ENCODE results near the gene HMX1. TPM values are rescaled to one million over a fixed set of nuclear protein-coding genes. Genes with fewer than 3 reads are reported as not detected.

Gene HMX1
- total RNA-seq, 4 donors from 2014 or later = not detected

DNA sequence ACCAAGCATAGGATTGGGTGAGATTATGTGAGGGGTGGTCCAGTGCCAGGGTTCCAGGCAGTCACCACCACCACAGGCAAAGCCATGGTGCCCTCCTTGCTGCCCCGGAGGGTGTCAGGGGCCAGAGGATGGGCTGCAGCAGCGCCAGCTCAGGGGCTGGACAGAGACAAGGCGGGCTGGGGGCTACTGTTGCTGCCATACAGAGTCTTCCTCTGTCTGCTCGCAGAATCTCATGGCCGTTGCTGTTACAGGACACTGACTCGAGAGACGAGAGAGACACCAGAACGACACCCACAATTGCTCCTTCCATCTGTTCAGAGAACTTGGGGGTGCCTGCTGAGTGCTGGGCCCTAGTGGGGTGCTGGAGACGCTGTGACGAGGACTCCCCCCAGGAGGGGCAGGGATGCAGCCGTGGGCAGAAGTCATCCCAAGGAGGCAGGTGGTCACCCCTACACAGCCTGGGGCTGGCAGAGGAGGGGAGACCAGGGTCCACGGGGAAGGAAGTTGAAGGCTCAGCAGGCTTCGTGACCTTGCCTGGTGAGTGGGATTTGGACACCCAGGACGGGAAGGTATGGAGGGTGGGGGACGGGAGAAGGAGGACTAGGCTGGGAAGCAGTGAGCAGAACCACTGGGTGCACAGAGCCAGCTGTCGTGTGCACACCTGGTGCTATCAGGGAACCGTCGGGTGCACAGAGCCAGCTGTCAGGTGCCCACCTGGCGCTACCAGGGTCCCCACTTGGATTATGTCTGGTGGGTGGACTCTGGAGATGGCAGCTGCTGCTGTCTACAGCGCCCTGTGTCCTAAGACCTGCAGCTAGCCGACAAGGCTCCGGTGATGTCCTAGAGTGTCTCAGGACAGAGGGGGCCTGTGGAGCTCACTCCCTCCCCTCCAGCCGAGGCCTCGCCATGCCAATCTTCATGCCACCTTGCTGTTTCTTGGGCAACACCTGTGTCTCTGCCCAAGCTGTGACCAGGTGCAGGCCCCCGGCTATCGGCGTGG, 43.9 kb upstream of the HMX1 start:
- peaks cover 84% of the 10 kb centered on the region for H3K27me3 ChIP-seq

DNA sequence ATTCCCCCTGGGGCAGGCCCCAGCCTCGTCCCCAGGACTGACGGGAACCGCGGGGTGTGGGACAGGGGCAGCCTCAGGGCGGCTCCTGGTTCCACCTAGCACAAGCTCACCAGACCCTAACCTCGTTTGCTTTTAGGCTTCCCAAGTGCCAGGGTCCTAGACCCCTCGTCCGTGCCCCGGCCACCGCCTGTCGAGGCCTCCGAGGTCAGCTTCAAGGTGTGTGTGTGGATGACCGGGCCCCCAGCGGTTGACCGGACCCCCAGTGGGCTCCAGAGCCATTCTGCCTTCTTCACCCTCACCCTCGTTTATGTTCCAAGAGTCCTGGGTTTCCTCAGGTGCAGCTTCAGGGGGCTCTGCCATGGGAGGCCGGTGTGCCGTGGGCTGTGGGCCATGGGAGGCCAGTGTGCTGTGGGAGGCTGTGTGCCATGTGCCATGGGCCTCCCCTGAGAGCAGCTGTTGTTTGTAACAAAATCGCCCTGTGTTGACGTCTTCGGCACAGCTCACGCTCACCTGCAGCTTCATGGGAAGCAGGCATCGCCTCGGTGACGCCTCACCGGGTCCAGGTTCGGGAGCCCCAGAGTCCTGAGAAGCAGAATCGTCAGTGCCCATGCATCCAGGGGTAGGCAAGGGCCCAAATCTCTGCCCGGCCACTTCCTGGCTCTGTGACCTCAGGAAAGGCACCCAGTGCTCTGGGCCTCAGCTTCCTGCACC, 43.0 kb upstream of the HMX1 start:
- H3K27ac ChIP-seq = no peak overlapping the region
- H3K9me3 ChIP-seq = no peaks in the 10 kb centered on the region
- no peak for ATAC-seq
- WGBS, 2 donors (ENCODE audit: low coverage in 1 of 2) = 77% methylated on average over 5 of the region's 29 CpGs; no CpG with 5 or more reads in 1 of the 2 donors
- H3K4me3 ChIP-seq = no peak overlapping the region
- H3K36me3 ChIP-seq = no peaks in the 10 kb centered on the region
- TF ChIP-seq EP300 (IDR thresholded peaks at IDR 0.05) = no peak
- TF ChIP-seq POLR2A (IDR thresholded peaks at IDR 0.05) = no peak
- no peak for TF ChIP-seq CTCF (IDR thresholded peaks at IDR 0.05)
- TF ChIP-seq POLR2AphosphoS5 (IDR thresholded peaks at IDR 0.05) = no peak
- peaks cover 0 to under 1% (median 0%) of the 10 kb centered on the region in 3 donors for H3K4me1 ChIP-seq
- H3K27me3 ChIP-seq = peaks cover 81% of the 10 kb centered on the region

More for the DNA sequence above, 43.9 kb upstream of the HMX1 start:
- WGBS, 2 donors (ENCODE audit: low coverage in 1 of 2) = 71 to 73% methylated on average over 4 to 9 of the region's 27 CpGs
- no peak for ATAC-seq
- TF ChIP-seq EP300 (IDR thresholded peaks at IDR 0.05) = no peak
- TF ChIP-seq CTCF (IDR thresholded peaks at IDR 0.05) = no peak
- no peak for TF ChIP-seq POLR2AphosphoS5 (IDR thresholded peaks at IDR 0.05)
- no peak for TF ChIP-seq POLR2A (IDR thresholded peaks at IDR 0.05)
- H3K9me3 ChIP-seq = no peaks in the 10 kb centered on the region
- no peak overlapping the region for H3K27ac ChIP-seq
- H3K36me3 ChIP-seq = no peaks in the 10 kb centered on the region
- H3K4me1 ChIP-seq = no peaks in the 10 kb centered on the region
- H3K4me3 ChIP-seq = no peak overlapping the region

DNA sequence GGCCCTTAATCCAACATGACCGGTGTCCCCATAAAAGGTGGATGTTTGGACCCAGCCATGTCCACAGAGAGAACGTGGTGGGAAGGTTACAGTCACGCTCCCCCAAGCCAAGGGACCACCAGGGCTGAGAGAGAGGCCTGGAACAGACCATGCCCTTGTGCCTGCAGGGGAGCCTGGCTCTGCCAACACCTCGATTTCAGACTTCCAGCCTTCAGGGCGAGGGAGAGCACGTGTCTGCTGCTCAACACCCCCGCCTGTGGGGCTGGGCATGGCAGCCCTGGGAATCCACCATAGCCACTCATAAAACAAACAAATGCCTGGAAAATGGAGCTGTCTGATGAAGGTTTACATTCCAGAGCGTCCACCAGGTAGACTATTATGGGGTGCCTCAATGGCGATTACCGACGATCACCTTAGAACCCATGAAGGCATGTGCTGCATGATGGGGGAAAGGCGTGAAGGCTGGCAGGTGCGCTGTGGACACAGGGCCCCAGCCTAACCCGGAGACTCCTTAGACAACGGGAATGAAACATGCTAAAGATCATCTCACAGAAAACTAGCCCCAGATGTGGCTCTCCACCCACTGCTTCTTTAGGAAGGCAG, 42.3 kb upstream of the HMX1 start:
- Histone ChIP-seq H3K4me3 (no peak overlapping the region), H3K9me3 (no peaks in the 10 kb centered on the region), H3K36me3 (no peaks in the 10 kb centered on the region), H3K27ac (no peak overlapping the region), H3K27me3 (peaks cover 76% of the 10 kb centered on the region), H3K4me1 (peaks cover 0 to 5% (median 0%) of the 10 kb centered on the region in 3 donors)
- no peak for TF ChIP-seq EP300 (IDR thresholded peaks at IDR 0.05)
- no peak for TF ChIP-seq CTCF (IDR thresholded peaks at IDR 0.05)
- no peak for TF ChIP-seq POLR2AphosphoS5 (IDR thresholded peaks at IDR 0.05)
- no peak for TF ChIP-seq POLR2A (IDR thresholded peaks at IDR 0.05)
- WGBS, 2 donors (ENCODE audit: low coverage in 1 of 2) = 60 to 100% methylated on average over 1 to 2 of the region's 15 CpGs
- ATAC-seq = no peak

DNA sequence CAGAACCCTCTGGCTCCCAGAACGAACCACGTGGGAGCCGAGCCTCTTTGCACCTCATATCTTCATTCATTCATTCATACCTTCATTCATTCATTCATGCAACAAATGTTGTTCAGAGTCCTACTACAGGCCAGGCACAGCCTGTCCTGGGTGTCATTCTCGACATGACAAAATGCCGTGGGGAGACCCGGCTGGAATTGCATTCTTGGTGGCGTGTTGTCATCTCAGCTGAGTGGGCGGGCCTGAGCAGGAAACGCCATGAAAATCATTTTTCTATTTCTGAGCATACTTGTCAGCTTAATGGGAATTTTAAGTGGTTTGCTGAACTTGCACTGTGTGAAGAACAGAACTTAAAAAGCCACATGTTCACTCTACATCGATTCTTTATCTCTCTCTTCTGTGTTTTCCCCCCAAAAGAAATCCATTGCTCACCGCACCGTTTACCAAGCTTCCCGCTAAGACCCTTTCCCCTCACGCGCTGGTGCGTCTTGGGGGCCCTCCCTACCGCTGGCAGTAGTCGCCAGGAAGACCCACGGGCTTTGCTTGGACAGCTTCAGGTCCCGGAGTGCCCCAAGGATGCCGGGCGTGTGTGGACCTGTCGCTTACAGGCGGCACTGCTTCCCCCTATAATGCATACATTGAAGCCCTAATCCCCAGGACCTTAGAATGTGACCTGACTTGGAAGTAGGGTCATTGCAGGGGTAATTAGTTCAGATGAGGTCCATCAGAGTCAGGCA, 41.6 kb upstream of the HMX1 start:
- WGBS, 2 donors (ENCODE audit: low coverage in 1 of 2) = 41 to 47% methylated on average over 6 to 9 of the region's 24 CpGs
- TF ChIP-seq POLR2AphosphoS5 (IDR thresholded peaks at IDR 0.05) (no peak), POLR2A (IDR thresholded peaks at IDR 0.05) (no peak), CTCF (IDR thresholded peaks at IDR 0.05) (no peak), EP300 (IDR thresholded peaks at IDR 0.05) (no peak)
- H3K4me3 ChIP-seq = no peak overlapping the region
- no peak overlapping the region for H3K27ac ChIP-seq
- no peaks in the 10 kb centered on the region for H3K9me3 ChIP-seq
- H3K36me3 ChIP-seq = no peaks in the 10 kb centered on the region
- peaks cover 77% of the 10 kb centered on the region for H3K27me3 ChIP-seq
- no peak for ATAC-seq
- H3K4me1 ChIP-seq = peaks cover 0 to 5% (median 0%) of the 10 kb centered on the region in 3 donors

Measured in gastroesophageal sphincter (tissue), 4 donors.